HepG2 (cell line): ENCODE results near the gene CTSA. TPM values are rescaled to one million over a fixed set of nuclear protein-coding genes. Genes with fewer than 3 reads are reported as not detected.

Source experiments
- ARNT ChIP-seq: fragments of 450-650 bp; IDR thresholded peaks from 2 replicates; pipeline ENCODE4 v1.6.1; 2017
- EED ChIP-seq: sonication (generic); formaldehyde crosslinking; IDR thresholded peaks from 2 replicates; pipeline ENCODE4 v1.5.0; 2020; ENCODE audit warnings: mild to moderate bottlenecking, missing genetic modification reagents
- MAZ ChIP-seq, 2 experiments: sonication (generic) in 1 of 2; formaldehyde crosslinking in 1 of 2; IDR thresholded peaks; 2 replicates each; pipeline versions ENCODE4 v1.5.0 to v1.6.1; 2012 to 2020; ENCODE audit warnings: low read depth in 2 of 2, mild to moderate bottlenecking in 2 of 2, borderline replicate concordance in 1 of 2, improper control_type of control experiment in 1 of 2, low read length in 1 of 2, missing genetic modification reagents in 1 of 2, moderate library complexity in 1 of 2
- PPARG ChIP-seq: conservative IDR thresholded peaks from 2 replicates; pipeline ENCODE4 v1.6.1; 2016; ENCODE audit warnings: missing biosample characterization, missing genetic modification reagents
- SALL1 ChIP-seq: sonication (generic); formaldehyde crosslinking; IDR thresholded peaks from 2 replicates; pipeline ENCODE4 v1.8.0; 2022; ENCODE audit warnings: mild to moderate bottlenecking, missing genetic modification reagents
- SMAD9 ChIP-seq: sonication (generic); formaldehyde crosslinking; IDR thresholded peaks from 2 replicates; pipeline ENCODE4 v1.5.1; 2020; ENCODE audit warnings: mild to moderate bottlenecking, missing genetic modification reagents
- SOX13 ChIP-seq, 3 experiments: fragments of 450-650 bp in 1 of 3; sonication (generic) in 1 of 3; formaldehyde crosslinking in 1 of 3; IDR thresholded peaks in 2 of 3; conservative IDR thresholded peaks in 1 of 3; 2 replicates each; pipeline versions ENCODE4 v1.5.0 to v1.6.1; 2016 to 2020; ENCODE audit warnings: antibody characterized with exemption in 1 of 3, mild to moderate bottlenecking in 1 of 3, missing compliant biosample characterization in 1 of 3, missing genetic modification reagents in 1 of 3, moderate library complexity in 1 of 3
- TRIM24 ChIP-seq: sonication (generic); formaldehyde crosslinking; IDR thresholded peaks from 2 replicates; pipeline ENCODE4 v1.8.0; 2022; ENCODE audit warnings: mild to moderate bottlenecking, missing genetic modification reagents
- ZMYM2 ChIP-seq: sonication (generic); formaldehyde crosslinking; IDR thresholded peaks from 2 replicates; pipeline ENCODE4 v1.8.0; 2022; ENCODE audit warnings: mild to moderate bottlenecking, missing genetic modification reagents
- ZNF282 ChIP-seq: fragments of 450-650 bp; IDR thresholded peaks from 2 replicates; pipeline ENCODE4 v1.6.1; 2018; ENCODE audit not compliant: partially characterized antibody
- ZNF317 ChIP-seq: sonication (generic); formaldehyde crosslinking; IDR thresholded peaks from 2 replicates; pipeline ENCODE4 v1.5.0; 2020; ENCODE audit warnings: mild to moderate bottlenecking, missing genetic modification reagents
- ZNF430 ChIP-seq: sonication (generic); formaldehyde crosslinking; IDR thresholded peaks from 2 replicates; pipeline ENCODE4 v1.9.0; 2021; ENCODE audit warnings: mild to moderate bottlenecking, missing genetic modification reagents
- ZNF670 ChIP-seq: sonication (generic); formaldehyde crosslinking; IDR thresholded peaks from 2 replicates; pipeline ENCODE4 v1.8.0; 2022; ENCODE audit warnings: mild to moderate bottlenecking, missing genetic modification reagents, borderline replicate concordance
- ZSCAN30 ChIP-seq: sonication (generic); formaldehyde crosslinking; IDR thresholded peaks from 2 replicates; pipeline ENCODE4 v1.5.0; 2020; ENCODE audit warnings: mild to moderate bottlenecking, missing genetic modification reagents
- ZSCAN9 ChIP-seq: IDR thresholded peaks from 2 replicates; pipeline ENCODE4 v1.6.1; 2016; ENCODE audit warnings: borderline replicate concordance
- polyA plus RNA-seq, 8 experiments: library from polyadenylated mRNA; depleted of rRNA in 3 of 8; stranded (reverse) in 7 of 8; unstranded in 1 of 8; fragments of >200 nt; fragmentation: Illumina TruSeq in 4 of 8; extraction: Trizol in 4 of 8; gene quantifications; 2 replicates each; pipeline versions ENCODE4 v1.2.1 to v1.2.3, GENCODE V29; 2011 to 2016; ENCODE audit warnings: low read depth in 4 of 8, missing spikeins in 1 of 8, mixed read lengths in 1 of 8; ENCODE audit not compliant: insufficient read depth in 1 of 8
- total RNA-seq, 5 experiments: library from RNA; depleted of rRNA; stranded (reverse); fragments of >200 nt; fragmentation: Illumina TruSeq; extraction: Trizol; gene quantifications; 2 replicates each; pipeline ENCODE4 v1.2.3, GENCODE V29; 2016; ENCODE audit warnings: low read depth in 1 of 5
- TF ChIP-seq, protein P1 (sequence below): sonication (generic); formaldehyde crosslinking; IDR thresholded peaks from 2 replicates; pipeline ENCODE4 v1.8.1; 2022; ENCODE audit warnings: mild to moderate bottlenecking, missing genetic modification reagents
- TF ChIP-seq, protein P2 (sequence below): IDR thresholded peaks from 2 replicates; pipeline ENCODE4 v1.6.1; 2012; ENCODE audit warnings: low read length, improper control_type of control experiment
- TF ChIP-seq, protein P3 (sequence below): sonication (generic); formaldehyde crosslinking; IDR thresholded peaks from 2 replicates; pipeline ENCODE4 v1.8.0; 2022; ENCODE audit warnings: mild to moderate bottlenecking, missing genetic modification reagents, moderate library complexity
- TF ChIP-seq, protein P4 (sequence below): sonication (generic); formaldehyde crosslinking; IDR thresholded peaks from 2 replicates; pipeline ENCODE4 v1.4.0; 2020; ENCODE audit warnings: missing genetic modification reagents
- TF ChIP-seq, protein P5 (sequence below): sonication (generic); formaldehyde crosslinking; IDR thresholded peaks from 2 replicates; pipeline ENCODE4 v1.8.0; 2022; ENCODE audit warnings: missing genetic modification reagents, mild to moderate bottlenecking, moderate library complexity, borderline replicate concordance

The CTSA gene
- total and polyA plus RNA-seq, 2 of the 13 experiments (the other 11 are each of a cell fraction or from before 2014, with no cell fraction given) = 202 to 231 TPM

DNA sequence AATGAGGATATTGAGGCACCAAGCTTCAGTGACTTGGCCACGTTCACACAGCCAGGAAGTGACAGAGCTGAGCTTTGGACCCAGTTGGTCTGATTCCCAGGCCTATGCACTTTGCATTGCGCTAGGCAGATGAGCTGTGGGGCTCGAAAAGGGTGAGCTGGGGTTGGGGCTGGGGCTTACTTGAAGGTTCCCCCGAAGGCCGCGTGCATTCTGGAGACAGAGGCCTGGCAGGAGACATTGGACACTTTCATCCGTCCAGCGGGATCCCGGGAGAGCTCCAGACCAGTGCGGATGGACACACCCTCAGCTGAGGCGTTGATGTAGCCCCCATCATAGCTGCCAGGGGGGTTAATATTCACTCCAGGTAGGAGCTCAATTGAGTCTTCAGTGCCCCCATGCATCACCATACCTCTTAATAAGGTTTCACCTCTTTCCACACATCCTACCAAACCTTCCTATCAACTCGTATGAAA is 18.2 kb downstream of the CTSA start (continued):
- TF ChIP-seq, protein P1, sequence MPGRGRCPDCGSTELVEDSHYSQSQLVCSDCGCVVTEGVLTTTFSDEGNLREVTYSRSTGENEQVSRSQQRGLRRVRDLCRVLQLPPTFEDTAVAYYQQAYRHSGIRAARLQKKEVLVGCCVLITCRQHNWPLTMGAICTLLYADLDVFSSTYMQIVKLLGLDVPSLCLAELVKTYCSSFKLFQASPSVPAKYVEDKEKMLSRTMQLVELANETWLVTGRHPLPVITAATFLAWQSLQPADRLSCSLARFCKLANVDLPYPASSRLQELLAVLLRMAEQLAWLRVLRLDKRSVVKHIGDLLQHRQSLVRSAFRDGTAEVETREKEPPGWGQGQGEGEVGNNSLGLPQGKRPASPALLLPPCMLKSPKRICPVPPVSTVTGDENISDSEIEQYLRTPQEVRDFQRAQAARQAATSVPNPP (CRISPR knock-in tag) = no peak
- TF ChIP-seq ZSCAN9 (CRISPR knock-in tag) = peak; percentile 50; the same call in 1 of the 2 replicates
- TF ChIP-seq, protein P2, sequence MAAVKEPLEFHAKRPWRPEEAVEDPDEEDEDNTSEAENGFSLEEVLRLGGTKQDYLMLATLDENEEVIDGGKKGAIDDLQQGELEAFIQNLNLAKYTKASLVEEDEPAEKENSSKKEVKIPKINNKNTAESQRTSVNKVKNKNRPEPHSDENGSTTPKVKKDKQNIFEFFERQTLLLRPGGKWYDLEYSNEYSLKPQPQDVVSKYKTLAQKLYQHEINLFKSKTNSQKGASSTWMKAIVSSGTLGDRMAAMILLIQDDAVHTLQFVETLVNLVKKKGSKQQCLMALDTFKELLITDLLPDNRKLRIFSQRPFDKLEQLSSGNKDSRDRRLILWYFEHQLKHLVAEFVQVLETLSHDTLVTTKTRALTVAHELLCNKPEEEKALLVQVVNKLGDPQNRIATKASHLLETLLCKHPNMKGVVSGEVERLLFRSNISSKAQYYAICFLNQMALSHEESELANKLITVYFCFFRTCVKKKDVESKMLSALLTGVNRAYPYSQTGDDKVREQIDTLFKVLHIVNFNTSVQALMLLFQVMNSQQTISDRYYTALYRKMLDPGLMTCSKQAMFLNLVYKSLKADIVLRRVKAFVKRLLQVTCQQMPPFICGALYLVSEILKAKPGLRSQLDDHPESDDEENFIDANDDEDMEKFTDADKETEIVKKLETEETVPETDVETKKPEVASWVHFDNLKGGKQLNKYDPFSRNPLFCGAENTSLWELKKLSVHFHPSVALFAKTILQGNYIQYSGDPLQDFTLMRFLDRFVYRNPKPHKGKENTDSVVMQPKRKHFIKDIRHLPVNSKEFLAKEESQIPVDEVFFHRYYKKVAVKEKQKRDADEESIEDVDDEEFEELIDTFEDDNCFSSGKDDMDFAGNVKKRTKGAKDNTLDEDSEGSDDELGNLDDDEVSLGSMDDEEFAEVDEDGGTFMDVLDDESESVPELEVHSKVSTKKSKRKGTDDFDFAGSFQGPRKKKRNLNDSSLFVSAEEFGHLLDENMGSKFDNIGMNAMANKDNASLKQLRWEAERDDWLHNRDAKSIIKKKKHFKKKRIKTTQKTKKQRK = no peak
- TF ChIP-seq ZSCAN30 (CRISPR knock-in tag) = no peak
- TF ChIP-seq, protein P3, sequence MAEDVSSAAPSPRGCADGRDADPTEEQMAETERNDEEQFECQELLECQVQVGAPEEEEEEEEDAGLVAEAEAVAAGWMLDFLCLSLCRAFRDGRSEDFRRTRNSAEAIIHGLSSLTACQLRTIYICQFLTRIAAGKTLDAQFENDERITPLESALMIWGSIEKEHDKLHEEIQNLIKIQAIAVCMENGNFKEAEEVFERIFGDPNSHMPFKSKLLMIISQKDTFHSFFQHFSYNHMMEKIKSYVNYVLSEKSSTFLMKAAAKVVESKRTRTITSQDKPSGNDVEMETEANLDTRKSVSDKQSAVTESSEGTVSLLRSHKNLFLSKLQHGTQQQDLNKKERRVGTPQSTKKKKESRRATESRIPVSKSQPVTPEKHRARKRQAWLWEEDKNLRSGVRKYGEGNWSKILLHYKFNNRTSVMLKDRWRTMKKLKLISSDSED (CRISPR knock-in tag) = no peak
- TF ChIP-seq TRIM24 = no peak
- TF ChIP-seq ZNF282 = no peak
- TF ChIP-seq SOX13 (IDR thresholded peaks at IDR 0.05) = no peak
- TF ChIP-seq SOX13 (CRISPR knock-in tag; conservative IDR thresholded peaks at IDR 0.05 in 1 of 2, IDR thresholded peaks at IDR 0.05 in 1 of 2) = peak in 1 of 2 experiments; percentile 29; a peak in 1 of 4 replicates
- no peak for TF ChIP-seq SMAD9
- TF ChIP-seq ZMYM2 = peak; percentile 23; the same call in 1 of the 2 replicates
- TF ChIP-seq ZNF670 (CRISPR knock-in tag) = no peak
- TF ChIP-seq MAZ (IDR thresholded peaks at IDR 0.05; ENCODE audit: borderline replicate concordance, low read depth, low read length) = peak; percentile 16; the same call in 1 of the 2 replicates
- TF ChIP-seq MAZ (CRISPR knock-in tag; IDR thresholded peaks at IDR 0.05; ENCODE audit: low read depth) = no peak
- TF ChIP-seq EED (CRISPR knock-in tag) = no peak
- peak; percentile 51; the same call in 1 of the 2 replicates for TF ChIP-seq PPARG (CRISPR knock-in tag)
- TF ChIP-seq ZNF430 (CRISPR knock-in tag) = peak; percentile 63; the same call in 1 of the 2 replicates
- TF ChIP-seq ZNF317 (CRISPR knock-in tag) = no peak
- peak; percentile 71 for TF ChIP-seq SALL1 (CRISPR knock-in tag)
- TF ChIP-seq, protein P4, sequence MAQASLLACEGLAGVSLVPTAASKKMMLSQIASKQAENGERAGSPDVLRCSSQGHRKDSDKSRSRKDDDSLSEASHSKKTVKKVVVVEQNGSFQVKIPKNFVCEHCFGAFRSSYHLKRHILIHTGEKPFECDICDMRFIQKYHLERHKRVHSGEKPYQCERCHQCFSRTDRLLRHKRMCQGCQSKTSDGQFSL (CRISPR knock-in tag) = no peak
- TF ChIP-seq, protein P5, sequence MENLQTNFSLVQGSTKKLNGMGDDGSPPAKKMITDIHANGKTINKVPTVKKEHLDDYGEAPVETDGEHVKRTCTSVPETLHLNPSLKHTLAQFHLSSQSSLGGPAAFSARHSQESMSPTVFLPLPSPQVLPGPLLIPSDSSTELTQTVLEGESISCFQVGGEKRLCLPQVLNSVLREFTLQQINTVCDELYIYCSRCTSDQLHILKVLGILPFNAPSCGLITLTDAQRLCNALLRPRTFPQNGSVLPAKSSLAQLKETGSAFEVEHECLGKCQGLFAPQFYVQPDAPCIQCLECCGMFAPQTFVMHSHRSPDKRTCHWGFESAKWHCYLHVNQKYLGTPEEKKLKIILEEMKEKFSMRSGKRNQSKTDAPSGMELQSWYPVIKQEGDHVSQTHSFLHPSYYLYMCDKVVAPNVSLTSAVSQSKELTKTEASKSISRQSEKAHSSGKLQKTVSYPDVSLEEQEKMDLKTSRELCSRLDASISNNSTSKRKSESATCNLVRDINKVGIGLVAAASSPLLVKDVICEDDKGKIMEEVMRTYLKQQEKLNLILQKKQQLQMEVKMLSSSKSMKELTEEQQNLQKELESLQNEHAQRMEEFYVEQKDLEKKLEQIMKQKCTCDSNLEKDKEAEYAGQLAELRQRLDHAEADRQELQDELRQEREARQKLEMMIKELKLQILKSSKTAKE (CRISPR knock-in tag) = peak; percentile 61; the same call in 1 of the 2 replicates
- no peak for TF ChIP-seq ARNT
